CD14-positive monocyte (primary cell): ENCODE results near the gene MACO1. TPM values are rescaled to one million over a fixed set of nuclear protein-coding genes. Genes with fewer than 3 reads are reported as not detected.
A peak's percentile ranks its signal among the peaks of the same experiment; 100 is the strongest.

Source experiments
- DNase-seq, 3 donors: peaks; one replicate each; pipeline ENCODE4 v3.0.0-alpha.2; 2011 to 2022
- H2AFZ ChIP-seq: 2 replicates; pipeline ENCODE4 v1.6.0; 2012; ENCODE audit warnings: mild to moderate bottlenecking, low read depth, low read length, inconsistent platforms; ENCODE audit not compliant: insufficient read depth, poor library complexity, severe bottlenecking
- H3K27ac ChIP-seq, 2 donors: 1 replicate in 1 of 2; 2 replicates in 1 of 2; pipeline ENCODE4 v1.5.1; 2012 to 2013; ENCODE audit warnings: low read length in 2 of 2, control low read depth in 1 of 2, inconsistent platforms in 1 of 2, low read depth in 1 of 2, mild to moderate bottlenecking in 1 of 2
- H3K27me3 ChIP-seq, 2 donors: one replicate each; pipeline versions ENCODE4 v1.6.0 to v1.6.1; 2011 to 2013; ENCODE audit warnings: low read length in 2 of 2; ENCODE audit not compliant: control insufficient read depth in 2 of 2, insufficient read depth in 2 of 2
- H3K36me3 ChIP-seq, 2 donors: replicated peaks in 1 of 2; 1 replicate in 1 of 2; 2 replicates in 1 of 2; pipeline versions ENCODE4 v1.5.1 to v1.6.1; 2012 to 2013; ENCODE audit warnings: low read length in 2 of 2, control low read depth in 1 of 2, inconsistent platforms in 1 of 2, mild to moderate bottlenecking in 1 of 2; ENCODE audit not compliant: insufficient read depth in 2 of 2, control insufficient read depth in 1 of 2
- H3K4me1 ChIP-seq, 2 donors: 1 replicate in 1 of 2; 2 replicates in 1 of 2; pipeline versions ENCODE4 v1.5.1 to v1.6.1; 2012 to 2013; ENCODE audit warnings: low read length in 2 of 2, control low read depth in 1 of 2, inconsistent platforms in 1 of 2, mild to moderate bottlenecking in 1 of 2, moderate library complexity in 1 of 2; ENCODE audit not compliant: insufficient read depth in 2 of 2, control insufficient read depth in 1 of 2
- H3K4me2 ChIP-seq: replicated peaks from 2 replicates; pipeline ENCODE3; 2012; ENCODE audit warnings: low read length, moderate library complexity, mild to moderate bottlenecking; ENCODE audit not compliant: poor library complexity, severe bottlenecking; ENCODE audit errors: extremely low read depth
- H3K4me3 ChIP-seq, 3 experiments: fragments of 200-600 bp in 1 of 3; sonication (generic) in 1 of 3; replicated peaks in 1 of 3; 1 replicate in 2 of 3; 2 replicates in 1 of 3; pipeline ENCODE4 v1.5.1; 2011 to 2013; ENCODE audit warnings: low read length in 3 of 3, mild to moderate bottlenecking in 3 of 3, control low read depth in 2 of 3, low read depth in 2 of 3, inconsistent platforms in 1 of 3, moderate library complexity in 1 of 3
- H3K79me2 ChIP-seq: 2 replicates; pipeline ENCODE4 v1.6.0; 2012; ENCODE audit warnings: mild to moderate bottlenecking, control low read depth, inconsistent platforms, low read length, moderate library complexity; ENCODE audit not compliant: insufficient read depth
- H3K9ac ChIP-seq: 2 replicates; pipeline ENCODE4 v1.6.0; 2017; ENCODE audit warnings: low read length, mild to moderate bottlenecking; ENCODE audit not compliant: insufficient read depth, poor library complexity, severe bottlenecking
- H3K9me3 ChIP-seq, 2 donors: replicated peaks in 1 of 2; 1 replicate in 1 of 2; 2 replicates in 1 of 2; pipeline versions ENCODE4 v1.5.1 to v1.6.1; 2012 to 2013; ENCODE audit warnings: low read length in 2 of 2, control low read depth in 1 of 2; ENCODE audit not compliant: control insufficient read depth in 1 of 2, insufficient read depth in 1 of 2
- H4K20me1 ChIP-seq: 2 replicates; pipeline ENCODE4 v1.6.0; 2012; ENCODE audit warnings: mild to moderate bottlenecking, low read length, control low read depth, moderate library complexity; ENCODE audit not compliant: insufficient read depth
- H3K27ac Mint-ChIP-seq, 7 donors: one replicate each; pipeline ENCODE4 v1.8.0; 2020; ENCODE audit warnings: mild to moderate bottlenecking in 7 of 7, mixed read lengths in 7 of 7, moderate library complexity in 6 of 7, inconsistent platforms in 2 of 7
- H3K27me3 Mint-ChIP-seq, 3 donors: one replicate each; pipeline ENCODE4 v1.8.0; 2021 to 2022; ENCODE audit warnings: low read depth in 3 of 3, mild to moderate bottlenecking in 3 of 3, mixed read lengths in 3 of 3, moderate library complexity in 3 of 3, inconsistent platforms in 1 of 3
- H3K36me3 Mint-ChIP-seq, 2 donors: one replicate each; pipeline ENCODE4 v1.8.0; 2020; ENCODE audit warnings: mixed read lengths in 2 of 2, inconsistent platforms in 1 of 2, mild to moderate bottlenecking in 1 of 2
- H3K4me1 Mint-ChIP-seq: one replicate; pipeline ENCODE4 v1.8.0; 2020; ENCODE audit warnings: mild to moderate bottlenecking, mixed read lengths
- H3K4me3 Mint-ChIP-seq, 2 donors: one replicate each; pipeline ENCODE4 v1.8.0; 2020; ENCODE audit warnings: mild to moderate bottlenecking in 2 of 2, mixed read lengths in 2 of 2, moderate library complexity in 1 of 2
- H3K9me3 Mint-ChIP-seq, 7 donors: one replicate each; pipeline ENCODE4 v1.8.0; 2020 to 2022; ENCODE audit warnings: mixed read lengths in 7 of 7, mild to moderate bottlenecking in 6 of 7, moderate library complexity in 6 of 7, inconsistent platforms in 2 of 7
- WGBS: methylation state at CpG from one replicate; pipeline ENCODE4 v1.1.5; 2013; ENCODE audit warnings: missing lambda C conversion rate; ENCODE audit not compliant: insufficient coverage; 5-methylcytosine and 5-hydroxymethylcytosine counted together
- intact Hi-C, 2 donors: fragments of 100-400 bp; cut with micrococcal nuclease; formaldehyde crosslinking; loops; one replicate each; pipeline versions ENCODE4 v1.15.0 to v1.15.1; 2023
- polyA plus RNA-seq, 3 donors: library from polyadenylated mRNA; depleted of rRNA in 1 of 3; unstranded in 2 of 3; stranded (reverse) in 1 of 3; fragments of 300-500 nt in 2 of 3; fragments of >200 nt in 1 of 3; fragmentation: Illumina TruSeq in 2 of 3; gene quantifications; 1 replicate in 2 of 3; 2 replicates in 1 of 3; pipeline ENCODE4 v1.2.3, GENCODE V29; 2012 to 2021
- TF ChIP-seq, protein P1 (sequence below): fragments of 200-600 bp; IDR thresholded peaks from one replicate; pipeline ENCODE4 v1.8.0; 2022; ENCODE audit warnings: antibody characterized with exemption, mild to moderate bottlenecking

Gene MACO1
- polyA plus RNA-seq, 3 donors = 2.6 to 4.1 (median 3.9) TPM

DNA sequence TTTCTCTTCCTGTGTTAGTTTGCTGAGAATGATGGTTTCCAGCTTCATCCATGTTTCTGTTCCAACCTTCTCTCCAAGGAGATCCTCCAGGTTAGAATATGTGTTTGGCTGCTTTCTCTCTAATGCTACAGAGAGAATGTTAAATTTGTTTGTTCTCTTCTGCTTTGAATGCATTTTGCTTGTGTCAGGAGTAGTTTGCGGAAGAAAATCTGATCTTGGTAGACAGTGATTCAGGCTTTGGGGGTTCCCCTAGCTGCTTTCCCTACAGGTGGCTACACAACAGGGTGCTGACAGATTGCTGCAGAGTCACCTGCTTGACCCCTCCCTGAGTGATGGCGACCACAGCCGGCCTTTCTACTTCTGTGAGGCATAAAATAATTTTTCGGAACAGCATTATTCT is 41.8 kb downstream of the MACO1 start:
- Histone ChIP-seq H3K4me2 (no peak overlapping the region), H3K36me3 (peaks cover 2 to 48% of the 10 kb centered on the region in 2 donors), H3K9ac (no peak overlapping the region), H3K27ac (no peak overlapping the region), H3K9me3 (no peaks in the 10 kb centered on the region), H3K4me3 (no peak overlapping the region), H3K79me2 (peaks cover 6% of the 10 kb centered on the region), H3K4me1 (no peaks in the 10 kb centered on the region), H2AFZ (no peak overlapping the region), H3K27me3 (no peaks in the 10 kb centered on the region), H4K20me1 (no peaks in the 10 kb centered on the region)
- peak overlapping the region in 1 of 7 donors; percentile 42 for H3K27ac Mint-ChIP-seq
- H3K9me3 Mint-ChIP-seq = no peaks in the 10 kb centered on the region
- H3K4me1 Mint-ChIP-seq = peaks cover 7% of the 10 kb centered on the region
- intact Hi-C loops = no loop called here
- TF ChIP-seq, protein P1, sequence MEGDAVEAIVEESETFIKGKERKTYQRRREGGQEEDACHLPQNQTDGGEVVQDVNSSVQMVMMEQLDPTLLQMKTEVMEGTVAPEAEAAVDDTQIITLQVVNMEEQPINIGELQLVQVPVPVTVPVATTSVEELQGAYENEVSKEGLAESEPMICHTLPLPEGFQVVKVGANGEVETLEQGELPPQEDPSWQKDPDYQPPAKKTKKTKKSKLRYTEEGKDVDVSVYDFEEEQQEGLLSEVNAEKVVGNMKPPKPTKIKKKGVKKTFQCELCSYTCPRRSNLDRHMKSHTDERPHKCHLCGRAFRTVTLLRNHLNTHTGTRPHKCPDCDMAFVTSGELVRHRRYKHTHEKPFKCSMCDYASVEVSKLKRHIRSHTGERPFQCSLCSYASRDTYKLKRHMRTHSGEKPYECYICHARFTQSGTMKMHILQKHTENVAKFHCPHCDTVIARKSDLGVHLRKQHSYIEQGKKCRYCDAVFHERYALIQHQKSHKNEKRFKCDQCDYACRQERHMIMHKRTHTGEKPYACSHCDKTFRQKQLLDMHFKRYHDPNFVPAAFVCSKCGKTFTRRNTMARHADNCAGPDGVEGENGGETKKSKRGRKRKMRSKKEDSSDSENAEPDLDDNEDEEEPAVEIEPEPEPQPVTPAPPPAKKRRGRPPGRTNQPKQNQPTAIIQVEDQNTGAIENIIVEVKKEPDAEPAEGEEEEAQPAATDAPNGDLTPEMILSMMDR = no peak
- WGBS = 100% methylated on average over 1 of the region's 4 CpGs
- H3K36me3 Mint-ChIP-seq = peaks cover 32 to 44% of the 10 kb centered on the region in 2 donors
- no peak overlapping the region for H3K4me3 Mint-ChIP-seq
- H3K27me3 Mint-ChIP-seq = peaks cover 0 to 1% (median 0%) of the 10 kb centered on the region in 3 donors
- DNase-seq = no peak

DNA sequence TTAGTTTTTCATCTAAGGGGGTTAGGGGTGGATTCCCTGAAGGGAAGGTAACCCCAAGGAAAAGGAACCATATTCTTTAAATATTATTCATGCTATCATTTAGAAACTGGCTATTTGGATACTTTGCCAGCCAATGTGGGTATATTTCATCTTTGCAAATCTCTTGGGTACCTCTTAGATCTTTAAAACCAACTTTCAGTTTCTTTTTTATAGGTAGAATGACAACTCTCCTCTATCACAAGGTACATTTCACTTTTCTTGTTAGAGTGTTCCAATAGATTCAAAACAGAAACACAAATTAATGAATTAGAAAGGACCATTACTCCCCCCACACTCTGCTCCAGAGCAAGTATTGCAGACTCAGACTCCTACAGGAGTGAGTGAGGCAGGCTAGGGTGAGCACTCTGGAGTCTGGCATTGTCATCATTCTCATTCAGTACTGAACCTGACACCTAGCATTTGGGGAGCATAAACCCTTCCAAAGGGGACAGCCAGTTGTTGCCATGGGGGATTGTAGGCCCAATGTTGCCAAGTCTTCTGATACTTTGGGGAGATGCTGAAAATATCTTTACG is 43.0 kb downstream of the MACO1 start:
- no peak overlapping the region for H3K4me3 Mint-ChIP-seq

More for the DNA sequence above, 43.0 kb downstream of the MACO1 start:
- no CpG with 5 or more reads among the region's 1 CpG for WGBS
- Histone ChIP-seq H3K27ac (no peak overlapping the region), H3K4me3 (no peak overlapping the region), H4K20me1 (no peaks in the 10 kb centered on the region), H2AFZ (no peak overlapping the region), H3K9ac (no peak overlapping the region), H3K4me1 (no peaks in the 10 kb centered on the region), H3K27me3 (no peaks in the 10 kb centered on the region), H3K36me3 (peaks cover 2 to 43% of the 10 kb centered on the region in 2 donors), H3K4me2 (no peak overlapping the region), H3K9me3 (no peaks in the 10 kb centered on the region), H3K79me2 (peaks cover 6% of the 10 kb centered on the region)
- intact Hi-C loops = no loop called here
- DNase-seq = no peak
- TF ChIP-seq, protein P1 = no peak
- peaks cover 0 to 1% (median 0%) of the 10 kb centered on the region in 3 donors for H3K27me3 Mint-ChIP-seq
- peaks cover 25 to 34% of the 10 kb centered on the region in 2 donors for H3K36me3 Mint-ChIP-seq
- H3K4me1 Mint-ChIP-seq = peaks cover 6% of the 10 kb centered on the region
- H3K9me3 Mint-ChIP-seq = no peaks in the 10 kb centered on the region
- peak overlapping the region in 2 of 7 donors; percentile 7 to 28 for H3K27ac Mint-ChIP-seq
